Left cardiac atrium (tissue), 4 donors: Measurements from ENCODE around the gene CDCA8. TPM values are rescaled to one million over a fixed set of nuclear protein-coding genes. Genes with fewer than 3 reads are reported as not detected.
A peak's percentile ranks its signal among the peaks of the same experiment; 100 is the strongest.
"Not testable (repeated sequence)": the region's sequence is repeated elsewhere in the genome, so short reads cannot be mapped to it uniquely, and the experiment has no call there.

Source experiments
- ATAC-seq, 2 donors: fragments of 200-7000 bp; cut with Tn5 transposase; one replicate each; pipeline ENCODE4 v1.9.1; 2020; ENCODE audit warnings: mild to moderate bottlenecking in 2 of 2, moderate library complexity in 2 of 2
- DNase-seq: peaks from one replicate; pipeline ENCODE4 v3.0.0-alpha.2; 2020
- intact Hi-C, 2 donors: fragments of 100-400 bp; cut with DNase I; formaldehyde crosslinking; loops; one replicate each; pipeline versions ENCODE4 v1.14.1 to v1.15.1; 2022 to 2023
- total RNA-seq, 2 donors: library from RNA; stranded (reverse); fragmentation: NEBNext Ultra II Directional; extraction: Animal tissue kit (Norgen Biotek cat#: 25700); gene quantifications; one replicate each; pipeline ENCODE4 v1.2.1, GENCODE V29; 2021
- donor health status: DM: no; HTN: yes; CAD: no.
- donor health status: DM: no; HTN: yes; CAD: no; lungs with severe emphysema.
- donor health status: DM: yes; HTN: yes; CAD: no.
- donor health status: Dilated cardiomyopathy.

Gene CDCA8
- total RNA-seq, 2 donors from 2014 or later: 0.24 to 0.88 TPM

DNA sequence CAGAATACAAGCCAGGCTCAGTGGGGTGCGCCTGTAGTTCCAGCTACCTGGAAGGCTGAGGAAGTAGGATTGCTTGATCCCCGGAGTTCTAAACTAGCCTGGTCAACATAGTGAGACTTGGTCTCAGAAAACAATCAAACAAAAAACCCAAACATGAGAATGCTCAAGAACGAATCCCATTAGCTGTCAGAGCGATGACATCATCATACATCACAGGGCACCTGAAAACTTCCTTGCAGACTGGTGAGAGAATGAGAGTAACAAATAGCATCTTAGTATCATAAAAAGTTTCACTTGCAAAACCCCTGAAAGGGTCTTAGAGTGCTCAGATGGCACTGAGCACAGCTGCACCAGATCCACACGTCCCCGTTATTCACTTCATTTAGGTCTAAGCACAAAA lies 21.1 kb upstream of the CDCA8 start:
- intact Hi-C loops: no loop called here
- no peak for ATAC-seq
- DNase-seq: no peak

GRCh38 chr1:37672136-37672870 lies 20.0 kb upstream of the CDCA8 start:
- DNase-seq (no peak), ATAC-seq (no peak)
- intact Hi-C loops: no loop called here

DNA sequence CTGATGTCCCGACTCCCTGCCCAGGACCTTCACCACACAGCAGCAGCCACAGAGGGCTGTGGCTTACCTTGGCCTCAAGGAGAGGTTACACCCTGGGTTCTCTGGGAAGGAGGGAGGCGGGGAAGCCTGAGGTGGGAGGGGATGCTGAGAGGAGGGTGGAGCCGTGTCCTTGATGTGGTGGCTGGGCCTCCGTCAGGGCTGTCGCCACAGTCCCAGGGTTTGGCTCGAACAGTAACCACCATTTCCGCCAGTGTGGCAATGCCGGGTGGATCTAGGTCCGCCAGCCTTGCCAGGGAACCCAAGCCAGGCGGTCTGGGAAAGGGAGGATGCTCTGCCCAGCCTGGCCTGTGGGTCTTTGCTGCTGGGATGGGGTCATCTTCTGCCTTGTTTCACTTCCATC lies 18.4 kb upstream of the CDCA8 start:
- no peak for ATAC-seq
- intact Hi-C loops: no loop called here
- no peak for DNase-seq

- DNase-seq (no peak), ATAC-seq (no peak)
- intact Hi-C loops: no loop called here
These were observed 15.8 kb upstream of the CDCA8 start for GRCh38 chr1:37676281-37677142.

DNA sequence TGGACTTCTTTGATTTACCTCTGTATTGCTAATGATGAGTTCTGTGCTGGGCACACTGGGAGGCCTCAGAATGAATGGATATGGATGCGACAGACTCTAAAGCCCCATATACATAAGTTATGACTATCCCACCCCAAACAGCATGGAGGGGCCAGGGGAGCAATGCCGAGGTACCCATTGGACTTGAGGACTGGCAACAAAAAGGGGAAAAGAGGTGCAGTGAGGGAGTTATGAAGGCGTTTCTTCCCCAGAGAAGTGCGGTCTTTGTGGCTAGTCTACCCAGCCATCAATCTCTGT lies 15.2 kb upstream of the CDCA8 start:
- ATAC-seq: no peak
- no peak for DNase-seq
- intact Hi-C loops: no loop called here

GRCh38 chr1:37677808-37678207 lies 14.5 kb upstream of the CDCA8 start:
- intact Hi-C loops: no loop called here
- ATAC-seq (no peak), DNase-seq (no peak)

DNA sequence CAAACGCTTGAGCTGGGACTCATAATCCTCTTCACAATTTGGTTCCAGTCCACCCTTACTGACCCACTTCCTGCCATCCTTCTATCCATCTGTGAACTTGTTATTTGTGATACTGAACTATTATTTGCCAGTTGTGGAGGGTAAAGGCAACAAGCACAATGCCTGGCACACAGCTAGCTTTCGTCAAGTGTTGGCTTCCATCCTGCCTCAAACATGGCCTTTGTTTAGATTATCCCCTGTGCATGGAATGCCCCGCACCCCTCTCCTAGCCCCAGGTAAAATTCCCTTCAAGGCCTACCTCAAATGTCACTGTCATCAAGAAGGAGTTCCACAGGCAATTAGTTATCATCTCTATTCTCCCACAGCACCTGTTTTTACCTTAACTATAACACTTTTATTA lies 11.4 kb upstream of the CDCA8 start:
- ATAC-seq: no peak
- no peak for DNase-seq
- intact Hi-C loops: loop anchor here (5.0 to 10.0 kb wide), 4 partner anchors 74 to 229 kb away; no protein-coding TSS in a partner anchor

GRCh38 chr1:37682334-37682987 lies 9.9 kb upstream of the CDCA8 start:
- peak; percentile 57 to 74 for ATAC-seq
- peak; percentile 68 for DNase-seq
- intact Hi-C loops: loop anchor here (5.0 to 10.0 kb wide), 4 partner anchors 75 to 230 kb away; no protein-coding TSS in a partner anchor

DNA sequence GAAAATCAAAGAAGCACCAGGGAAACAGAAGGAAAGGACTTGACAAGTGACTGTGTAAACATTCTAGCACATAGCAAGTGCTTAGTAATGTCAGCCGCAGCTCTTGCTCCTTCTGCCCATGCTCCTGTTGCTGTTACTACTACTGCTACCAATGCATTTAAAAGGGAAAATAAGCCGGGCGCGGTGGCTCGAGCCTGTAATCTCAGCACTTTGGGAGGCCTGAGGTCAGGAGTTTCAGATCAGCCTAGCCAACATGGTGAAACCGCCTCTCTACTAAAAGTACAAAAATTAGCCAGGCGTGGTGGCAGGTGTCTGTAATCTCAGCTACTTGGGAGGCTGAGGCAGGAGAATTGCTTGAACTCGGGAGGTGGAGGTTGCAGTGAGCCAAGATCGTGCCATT lies 8.1 kb upstream of the CDCA8 start:
- not testable (repeated sequence) for DNase-seq, ATAC-seq
- intact Hi-C loops: loop anchor here (5.0 to 10.0 kb wide), 4 partner anchors 77 to 232 kb away; no protein-coding TSS in a partner anchor

- no peak for ATAC-seq
- intact Hi-C loops: loop anchor here in 1 of 2 donors (10.0 kb wide), 2 partner anchors 81 to 231 kb away; no protein-coding TSS in a partner anchor
- no peak for DNase-seq
These were observed 6.6 kb upstream of the CDCA8 start for GRCh38 chr1:37685722-37686121.

- intact Hi-C loops: loop anchor here in 1 of 2 donors (10.0 kb wide), 2 partner anchors 83 to 233 kb away; no protein-coding TSS in a partner anchor
- ATAC-seq, DNase-seq: not testable (repeated sequence)
These were observed 4.6 kb upstream of the CDCA8 start for GRCh38 chr1:37687764-37688163.

DNA sequence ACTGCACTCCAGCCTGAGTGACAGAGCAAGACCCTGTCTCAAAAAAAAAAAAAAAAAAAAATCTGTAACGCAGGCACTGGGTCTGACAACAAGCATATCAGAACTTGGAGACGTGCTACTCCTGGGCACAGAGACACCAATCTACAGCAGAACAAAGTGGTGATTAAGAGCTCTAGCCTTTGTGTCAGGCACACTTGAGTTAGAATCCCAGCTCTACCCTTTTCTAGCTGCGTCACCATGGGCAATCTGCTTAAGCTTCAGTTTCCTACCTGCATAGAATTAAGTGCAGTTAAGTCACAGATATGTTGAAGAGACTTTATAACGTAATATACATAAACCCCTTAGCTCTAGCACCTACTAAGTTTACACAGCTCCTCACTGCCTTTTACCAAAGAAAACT lies 3.4 kb upstream of the CDCA8 start:
- DNase-seq: no peak
- ATAC-seq: no peak
- intact Hi-C loops: loop anchor here in 1 of 2 donors (10.0 kb wide), 2 partner anchors 84 to 234 kb away; no protein-coding TSS in a partner anchor

DNA sequence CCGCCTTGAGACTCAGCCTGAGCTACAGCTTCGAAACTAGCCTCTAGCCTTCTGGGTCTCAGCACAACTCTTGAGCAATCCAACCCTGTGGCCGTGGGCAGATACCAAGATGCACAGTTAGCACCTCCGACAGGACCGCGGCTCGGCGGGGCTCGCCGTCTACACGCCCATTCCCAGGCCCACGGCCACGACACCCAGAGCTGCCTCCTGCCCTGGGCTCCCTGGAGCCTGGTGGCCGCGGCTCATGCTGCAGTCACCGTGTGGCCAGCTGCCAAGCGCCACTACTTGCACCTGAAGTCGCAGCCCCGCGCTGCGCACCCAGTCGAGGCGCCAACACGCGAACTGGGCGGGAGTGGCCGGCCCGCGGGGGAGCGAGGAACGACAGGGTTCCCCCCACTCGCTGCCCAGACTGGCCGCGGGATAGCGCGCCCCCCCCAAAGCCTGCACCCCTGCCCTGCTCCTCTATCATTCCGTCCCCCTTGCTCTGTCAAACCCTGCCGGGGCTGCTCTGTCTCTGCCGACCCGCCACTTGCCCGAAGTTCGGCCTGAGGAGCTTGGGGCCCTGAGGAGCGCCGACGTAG lies 729 bp upstream of the CDCA8 start:
- DNase-seq (peak; percentile 48), ATAC-seq (peak; percentile 4 to 12)
- intact Hi-C loops: loop anchor here in 1 of 2 donors (5.0 kb wide), 1 partner anchor 116 kb away; the partner anchor contains the start of genes C1orf122 and YRDC

DNA sequence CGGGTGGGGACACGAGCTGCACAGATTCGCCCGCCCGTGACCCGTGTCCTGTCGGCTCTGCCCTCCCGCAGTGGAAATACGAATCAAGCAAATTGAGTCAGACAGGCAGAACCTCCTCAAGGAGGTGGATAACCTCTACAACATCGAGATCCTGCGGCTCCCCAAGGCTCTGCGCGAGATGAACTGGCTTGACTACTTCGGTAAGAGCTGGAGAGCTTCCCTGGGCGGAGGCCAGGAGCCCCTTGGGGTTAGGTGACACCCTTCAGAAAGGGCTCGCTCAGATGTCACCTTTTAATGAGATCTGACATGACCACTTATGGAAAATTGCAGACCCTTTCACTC lies 489 bp downstream of the CDCA8 start:
- no peak for ATAC-seq
- intact Hi-C loops: loop anchor here in 1 of 2 donors (5.0 kb wide), 1 partner anchor 114 kb away; the partner anchor contains the start of genes C1orf122 and YRDC
- DNase-seq: no peak

- DNase-seq: no peak
- intact Hi-C loops: no loop called here
- no peak for ATAC-seq
These were observed 4.8 kb downstream of the CDCA8 start for GRCh38 chr1:37697090-37697489.

- ATAC-seq: no peak
- DNase-seq: no peak
- intact Hi-C loops: no loop called here
These were observed 5.4 kb downstream of the CDCA8 start for GRCh38 chr1:37697737-37698136.

DNA sequence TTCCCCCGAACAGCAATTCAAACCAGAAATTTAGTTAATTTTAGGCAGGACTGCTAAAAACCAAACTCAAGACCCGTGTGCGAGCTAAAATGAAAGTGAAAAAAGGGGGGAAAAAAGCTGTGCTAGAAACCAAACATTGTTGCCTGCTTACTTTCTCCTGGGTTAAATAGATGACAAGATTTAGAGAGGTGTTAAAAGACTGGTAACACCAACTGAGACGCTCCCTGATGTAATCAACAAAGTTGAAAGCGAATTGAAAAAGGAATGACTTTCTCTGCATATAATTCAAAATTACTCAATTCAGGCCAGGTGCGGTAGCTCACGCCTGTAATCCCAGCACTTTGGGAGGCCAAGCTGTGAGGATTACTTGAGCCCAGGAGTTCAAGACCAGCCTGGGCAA lies 6.8 kb downstream of the CDCA8 start:
- DNase-seq: no peak
- intact Hi-C loops: no loop called here
- no peak for ATAC-seq

DNA sequence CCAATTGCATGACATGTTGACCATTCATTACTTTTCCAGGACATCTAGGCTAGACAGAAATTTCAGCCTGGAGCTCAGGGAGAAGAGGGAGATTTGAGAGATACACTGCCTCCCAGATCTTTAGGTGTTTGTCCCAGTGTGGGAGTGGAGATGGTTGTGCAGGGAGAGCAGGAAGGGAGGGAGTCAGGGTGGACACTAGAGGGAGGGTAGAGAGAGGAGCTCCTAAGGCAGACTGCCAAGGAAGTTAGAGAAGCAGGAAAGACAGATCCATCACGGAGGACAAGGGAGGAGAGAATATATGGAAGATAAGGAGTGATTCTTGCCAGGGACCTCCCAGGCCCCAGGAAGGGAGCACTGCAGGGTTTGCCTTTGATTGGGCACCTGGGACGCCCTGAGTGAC lies 8.7 kb downstream of the CDCA8 start:
- intact Hi-C loops: no loop called here
- ATAC-seq (peak in 1 of 2 donors; percentile 23), DNase-seq (no peak)

GRCh38 chr1:37703061-37703460 lies 10.7 kb downstream of the CDCA8 start:
- ATAC-seq (no peak), DNase-seq (no peak)
- intact Hi-C loops: no loop called here
